ENCODE data around the gene SOX6. TPM values are rescaled to one million over a fixed set of nuclear protein-coding genes. Genes with fewer than 3 reads are reported as not detected.
"Not testable (repeated sequence)": the region's sequence is repeated elsewhere in the genome, so short reads cannot be mapped to it uniquely, and the experiment has no call there.

SOX6 gene
- total and polyA plus RNA-seq, 2 experiments from 2014 or later = 0.03 to 0.66 TPM

DNA sequence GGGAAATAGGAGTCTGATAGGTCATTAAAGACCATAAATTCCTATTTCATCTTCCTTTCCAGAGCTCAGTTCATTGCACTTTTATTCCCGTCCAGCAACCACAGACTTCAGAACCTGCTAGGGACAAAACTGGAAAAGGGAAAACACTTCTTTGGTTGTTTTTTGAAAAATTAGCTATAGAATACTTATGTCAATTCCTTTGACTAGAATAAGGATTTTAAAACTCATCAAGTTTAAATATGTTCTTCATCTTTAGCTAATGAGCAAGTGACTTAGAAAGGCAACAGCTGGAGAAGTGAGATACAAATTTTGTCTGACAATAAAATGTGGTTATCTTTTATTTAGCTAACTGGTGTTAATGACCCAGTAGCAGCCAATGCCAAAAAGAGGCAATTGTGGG lies 206.9 kb downstream of the SOX6 start:
- Mint-ChIP-seq H3K27me3 (ENCODE audit: insufficient read depth, low read depth, poor library complexity) (no peaks in the 10 kb centered on the region), H3K36me3 (ENCODE audit: low read depth) (no peaks in the 10 kb centered on the region), H3K4me3 (no peak overlapping the region), H3K9me3 (peaks cover 3% of the 10 kb centered on the region; the same call in 2 of the 3 replicates), H3K27ac (no peak overlapping the region), H3K4me1 (peaks cover 11% of the 10 kb centered on the region)
- ATAC-seq (no peak), DNase-seq (ENCODE audit: low spot score) (no peak)
- H4K20me1 ChIP-seq (replicated peaks; ENCODE audit: insufficient read depth) = no peaks in the 10 kb centered on the region
- no peak overlapping the region for H3K27ac ChIP-seq (ENCODE audit: low read depth)
- no peaks in the 10 kb centered on the region for H3K79me2 ChIP-seq (replicated peaks; ENCODE audit: insufficient read depth)
- H3K9me2 ChIP-seq (ENCODE audit: insufficient read depth) = no peaks in the 10 kb centered on the region
- no peaks in the 10 kb centered on the region for H3F3A ChIP-seq (replicated peaks; ENCODE audit: low read depth)
- H2AFZ ChIP-seq = no peak overlapping the region
- H3K27me3 ChIP-seq (ENCODE audit: insufficient read depth) = no peaks in the 10 kb centered on the region
- no peak overlapping the region for H3K4me3 ChIP-seq
- no peaks in the 10 kb centered on the region for H3K4me1 ChIP-seq (ENCODE audit: insufficient read depth)
- H3K4me2 ChIP-seq = no peak overlapping the region
- H3K36me3 ChIP-seq (ENCODE audit: insufficient read depth) = no peaks in the 10 kb centered on the region
- no peak for TF ChIP-seq STAT1 (IDR thresholded peaks at IDR 0.05; ENCODE audit: unreplicated experiment)
- TF ChIP-seq ZNF462 (CRISPR knock-in tag; IDR thresholded peaks at IDR 0.05) = no peak
- TF ChIP-seq POLR2AphosphoS5 (IDR thresholded peaks at IDR 0.05; ENCODE audit: low read depth) = no peak

- H2AFZ ChIP-seq = peak overlapping the region; percentile 33; the same call in 1 of the 2 replicates
- Mint-ChIP-seq H3K4me3 (no peak overlapping the region), H3K4me1 (peaks cover 8% of the 10 kb centered on the region), H3K27ac (no peak overlapping the region), H3K9me3 (peaks cover 3% of the 10 kb centered on the region; the same call in 2 of the 3 replicates), H3K36me3 (ENCODE audit: low read depth) (no peaks in the 10 kb centered on the region), H3K27me3 (ENCODE audit: insufficient read depth, low read depth, poor library complexity) (no peaks in the 10 kb centered on the region)
- H3K9me2 ChIP-seq (ENCODE audit: insufficient read depth) = no peaks in the 10 kb centered on the region
- H4K20me1 ChIP-seq (replicated peaks; ENCODE audit: insufficient read depth) = no peaks in the 10 kb centered on the region
- no peak overlapping the region for H3K4me3 ChIP-seq
- H3K79me2 ChIP-seq (replicated peaks; ENCODE audit: insufficient read depth) = no peaks in the 10 kb centered on the region
- H3F3A ChIP-seq (replicated peaks; ENCODE audit: low read depth) = no peaks in the 10 kb centered on the region
- DNase-seq (ENCODE audit: low spot score) (no peak), ATAC-seq (no peak)
- H3K4me2 ChIP-seq = no peak overlapping the region
- no peaks in the 10 kb centered on the region for H3K4me1 ChIP-seq (ENCODE audit: insufficient read depth)
- H3K27me3 ChIP-seq (ENCODE audit: insufficient read depth) = no peaks in the 10 kb centered on the region
- no peaks in the 10 kb centered on the region for H3K36me3 ChIP-seq (ENCODE audit: insufficient read depth)
- TF ChIP-seq STAT1 (IDR thresholded peaks at IDR 0.05; ENCODE audit: unreplicated experiment) = no peak
- TF ChIP-seq, protein P1, sequence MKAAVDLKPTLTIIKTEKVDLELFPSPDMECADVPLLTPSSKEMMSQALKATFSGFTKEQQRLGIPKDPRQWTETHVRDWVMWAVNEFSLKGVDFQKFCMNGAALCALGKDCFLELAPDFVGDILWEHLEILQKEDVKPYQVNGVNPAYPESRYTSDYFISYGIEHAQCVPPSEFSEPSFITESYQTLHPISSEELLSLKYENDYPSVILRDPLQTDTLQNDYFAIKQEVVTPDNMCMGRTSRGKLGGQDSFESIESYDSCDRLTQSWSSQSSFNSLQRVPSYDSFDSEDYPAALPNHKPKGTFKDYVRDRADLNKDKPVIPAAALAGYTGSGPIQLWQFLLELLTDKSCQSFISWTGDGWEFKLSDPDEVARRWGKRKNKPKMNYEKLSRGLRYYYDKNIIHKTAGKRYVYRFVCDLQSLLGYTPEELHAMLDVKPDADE (IDR thresholded peaks at IDR 0.05) = no peak
- TF ChIP-seq JUNB (IDR thresholded peaks at IDR 0.05; ENCODE audit: unreplicated experiment) = no peak
- TF ChIP-seq POLR2AphosphoS5 (IDR thresholded peaks at IDR 0.05; ENCODE audit: low read depth) = no peak
- no peak for TF ChIP-seq ZNF331 (CRISPR knock-in tag; IDR thresholded peaks at IDR 0.05; ENCODE audit: low read depth)
- H3K27ac ChIP-seq (ENCODE audit: low read depth) = no peak overlapping the region
Observed at GRCh38 chr11:16148301-16148931, 207.9 kb downstream of the SOX6 start.

DNA sequence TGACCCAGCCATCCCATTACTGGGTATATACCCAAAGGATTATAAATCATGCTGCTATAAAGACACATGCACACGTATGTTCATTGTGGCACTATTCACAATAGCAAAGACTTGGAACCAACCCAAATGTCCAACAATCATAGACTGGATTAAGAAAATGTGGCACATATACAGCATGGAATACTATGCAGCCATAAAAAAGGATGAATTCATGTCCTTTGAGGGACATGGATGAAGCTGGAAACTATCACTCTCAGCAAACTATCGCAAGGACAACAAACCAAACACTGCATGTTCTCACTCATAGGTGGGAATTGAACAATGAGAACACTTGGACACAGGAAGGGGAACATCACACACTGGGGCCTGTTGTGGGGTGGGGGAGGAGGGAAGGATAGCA lies 209.4 kb downstream of the SOX6 start:
- not testable (repeated sequence) for H3K36me3 Mint-ChIP-seq (ENCODE audit: low read depth); H3K36me3 ChIP-seq (ENCODE audit: insufficient read depth); H3F3A ChIP-seq (replicated peaks; ENCODE audit: low read depth); H3K27me3 ChIP-seq (ENCODE audit: insufficient read depth); H3K27me3 Mint-ChIP-seq (ENCODE audit: insufficient read depth, low read depth, poor library complexity); H3K27ac ChIP-seq (ENCODE audit: low read depth); H3K4me2 ChIP-seq; H3K4me3 ChIP-seq; H3K79me2 ChIP-seq (replicated peaks; ENCODE audit: insufficient read depth); H3K9me2 ChIP-seq (ENCODE audit: insufficient read depth); H4K20me1 ChIP-seq (replicated peaks; ENCODE audit: insufficient read depth); H3K9me3 Mint-ChIP-seq; H3K4me3 Mint-ChIP-seq; H2AFZ ChIP-seq; ATAC-seq; H3K4me1 ChIP-seq (ENCODE audit: insufficient read depth); DNase-seq (ENCODE audit: low spot score); H3K27ac Mint-ChIP-seq; H3K4me1 Mint-ChIP-seq

All from GM23338 (cell line).